Thyroid gland (tissue), 4 donors: ENCODE measurements around the gene ALCAM. TPM values are rescaled to one million over a fixed set of nuclear protein-coding genes. Genes with fewer than 3 reads are reported as not detected.

Experiments used
- DNase-seq, 2 donors: peaks; one replicate each; pipeline ENCODE4 v3.0.0-alpha.2; 2019
- H3K27ac ChIP-seq, 3 donors: fragments of 200-600 bp; sonication (generic); 1 replicate in 2 of 3; 2 replicates in 1 of 3; pipeline ENCODE4 v1.5.1; 2016 to 2019; ENCODE audit warnings: mild to moderate bottlenecking in 1 of 3, moderate library complexity in 1 of 3
- H3K27me3 ChIP-seq: fragments of 200-600 bp; sonication (generic); one replicate; pipeline ENCODE4 v1.5.1; 2019
- H3K36me3 ChIP-seq, 2 donors: fragments of 200-600 bp; sonication (generic); one replicate each; pipeline ENCODE4 v1.5.1; 2016 to 2019
- H3K4me1 ChIP-seq, 2 donors: fragments of 200-600 bp; sonication (generic); one replicate each; pipeline ENCODE4 v1.5.1; 2017 to 2019
- H3K4me3 ChIP-seq, 3 donors: fragments of 200-600 bp; sonication (generic); replicated peaks in 1 of 3; 1 replicate in 2 of 3; 2 replicates in 1 of 3; pipeline ENCODE4 v1.5.1; 2016; ENCODE audit warnings: mild to moderate bottlenecking in 1 of 3
- H3K9me3 ChIP-seq: fragments of 200-600 bp; sonication (generic); one replicate; pipeline ENCODE4 v1.5.1; 2017
- CTCF ChIP-seq, 6 experiments: fragments of 200-600 bp in 3 of 6; fragments of 450-650 bp in 3 of 6; sonication (generic) in 3 of 6; IDR thresholded peaks; one replicate each; pipeline ENCODE4 v1.5.1; 2016 to 2019; ENCODE audit warnings: antibody characterized with exemption in 6 of 6, mild to moderate bottlenecking in 2 of 6, inconsistent platforms in 1 of 6, moderate library complexity in 1 of 6
- POLR2A ChIP-seq, 2 donors: fragments of 450-650 bp; IDR thresholded peaks; one replicate each; pipeline ENCODE4 v1.6.1; 2017; ENCODE audit warnings: antibody characterized with exemption in 2 of 2, mild to moderate bottlenecking in 2 of 2, moderate library complexity in 1 of 2
- WGBS, 2 donors: methylation state at CpG; one replicate each; pipeline ENCODE4 v1.1.5; 2017; 5-methylcytosine and 5-hydroxymethylcytosine counted together
- intact Hi-C: fragments of 100-400 bp; cut with DNase I; formaldehyde crosslinking; loops from one replicate; pipeline ENCODE4 v1.15.1; 2023
- total RNA-seq, 4 donors: library from RNA; depleted of rRNA; stranded (reverse); fragments of >200 nt; gene quantifications; one replicate each; pipeline ENCODE4 v1.2.3, GENCODE V29; 2016

The ALCAM gene
- total RNA-seq, 4 donors from 2014 or later = 86.5 to 129 (median 108) TPM

DNA sequence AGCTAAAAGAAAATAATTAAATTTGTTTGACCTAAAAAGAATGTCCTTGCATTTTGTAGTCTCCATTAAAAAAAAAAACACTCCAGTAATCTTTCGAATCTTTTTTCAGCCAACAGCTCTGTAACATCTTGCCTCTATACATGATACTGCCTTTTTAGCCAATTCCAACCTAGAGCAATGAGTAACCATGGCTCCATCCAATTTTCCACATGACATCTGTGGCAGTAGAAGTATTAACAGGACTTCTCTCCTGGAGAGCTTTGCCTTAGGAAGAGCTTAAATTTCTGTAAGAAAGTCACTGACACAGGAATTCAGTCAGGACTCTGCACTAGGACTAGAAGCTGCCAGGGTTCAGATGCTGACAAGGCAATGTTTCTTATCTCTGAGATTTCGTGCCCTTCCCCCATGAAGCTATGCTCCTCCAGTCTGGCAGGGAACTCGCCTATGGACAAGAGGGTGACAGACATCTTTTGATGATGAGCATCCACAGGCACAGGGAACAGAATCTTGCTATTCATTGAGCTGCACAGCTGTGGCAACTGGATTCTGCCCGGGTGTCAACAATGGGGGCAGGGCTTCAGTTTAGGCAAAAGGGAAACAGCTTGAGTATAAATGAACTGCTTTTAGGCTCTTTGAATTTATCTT, 81.8 kb downstream of the ALCAM start:
- intact Hi-C loops = no loop called here

GRCh38 chr3:105449414-105449813, 82.7 kb downstream of the ALCAM start:
- H3K4me3 ChIP-seq = no peak overlapping the region
- TF ChIP-seq CTCF (IDR thresholded peaks at IDR 0.05) = no peak
- no peak for TF ChIP-seq POLR2A (IDR thresholded peaks at IDR 0.05)
- peaks cover 3 to 5% of the 10 kb centered on the region in 2 donors for H3K4me1 ChIP-seq
- no peak for DNase-seq
- WGBS, 2 donors = 91% methylated on average over 3 of the region's 3 CpGs
- intact Hi-C loops = no loop called here
- no peak overlapping the region for H3K27ac ChIP-seq
- H3K36me3 ChIP-seq = no peaks in the 10 kb centered on the region
- H3K9me3 ChIP-seq = no peaks in the 10 kb centered on the region
- no peaks in the 10 kb centered on the region for H3K27me3 ChIP-seq

More for the DNA sequence above, 81.8 kb downstream of the ALCAM start:
- peaks cover 3 to 5% of the 10 kb centered on the region in 2 donors for H3K4me1 ChIP-seq
- no peak overlapping the region for H3K4me3 ChIP-seq
- H3K27me3 ChIP-seq = no peaks in the 10 kb centered on the region
- no peaks in the 10 kb centered on the region for H3K9me3 ChIP-seq
- TF ChIP-seq CTCF (IDR thresholded peaks at IDR 0.05) = no peak
- H3K36me3 ChIP-seq = no peaks in the 10 kb centered on the region
- 68 to 73% methylated on average over 4 of the region's 4 CpGs for WGBS, 2 donors
- no peak for DNase-seq
- no peak overlapping the region for H3K27ac ChIP-seq

DNA sequence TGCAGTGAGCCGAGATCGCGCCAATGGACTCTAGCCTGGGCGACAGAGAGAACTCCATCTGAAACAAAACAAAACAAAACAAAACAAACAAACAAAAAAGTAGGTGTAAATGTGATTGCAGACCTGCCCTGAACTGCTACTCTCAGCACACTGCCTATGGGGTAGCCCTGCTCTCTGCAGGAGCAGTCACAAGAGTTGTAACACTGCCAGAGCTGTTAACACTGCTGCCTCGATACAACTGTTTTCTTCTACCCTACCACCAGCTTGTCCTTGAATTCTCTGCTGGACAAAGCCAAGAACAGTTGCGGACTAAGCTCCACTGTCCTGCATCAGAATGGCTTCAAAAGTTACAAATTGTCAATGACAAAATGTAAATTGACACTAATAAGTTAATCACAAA, 89.3 kb downstream of the ALCAM start:
- 57 to 68% methylated on average over 6 of the region's 6 CpGs for WGBS, 2 donors
- no peaks in the 10 kb centered on the region for H3K36me3 ChIP-seq
- peaks cover 26 to 27% of the 10 kb centered on the region in 2 donors for H3K4me1 ChIP-seq
- intact Hi-C loops = no loop called here
- no peak overlapping the region for H3K4me3 ChIP-seq
- no peaks in the 10 kb centered on the region for H3K9me3 ChIP-seq
- no peaks in the 10 kb centered on the region for H3K27me3 ChIP-seq
- H3K27ac ChIP-seq = peak overlapping the region in 2 of 3 donors; percentile 30 to 53
- DNase-seq = peak in 1 of 2 donors; percentile 32
- TF ChIP-seq CTCF (IDR thresholded peaks at IDR 0.05) = no peak
- TF ChIP-seq POLR2A (IDR thresholded peaks at IDR 0.05) = no peak

DNA sequence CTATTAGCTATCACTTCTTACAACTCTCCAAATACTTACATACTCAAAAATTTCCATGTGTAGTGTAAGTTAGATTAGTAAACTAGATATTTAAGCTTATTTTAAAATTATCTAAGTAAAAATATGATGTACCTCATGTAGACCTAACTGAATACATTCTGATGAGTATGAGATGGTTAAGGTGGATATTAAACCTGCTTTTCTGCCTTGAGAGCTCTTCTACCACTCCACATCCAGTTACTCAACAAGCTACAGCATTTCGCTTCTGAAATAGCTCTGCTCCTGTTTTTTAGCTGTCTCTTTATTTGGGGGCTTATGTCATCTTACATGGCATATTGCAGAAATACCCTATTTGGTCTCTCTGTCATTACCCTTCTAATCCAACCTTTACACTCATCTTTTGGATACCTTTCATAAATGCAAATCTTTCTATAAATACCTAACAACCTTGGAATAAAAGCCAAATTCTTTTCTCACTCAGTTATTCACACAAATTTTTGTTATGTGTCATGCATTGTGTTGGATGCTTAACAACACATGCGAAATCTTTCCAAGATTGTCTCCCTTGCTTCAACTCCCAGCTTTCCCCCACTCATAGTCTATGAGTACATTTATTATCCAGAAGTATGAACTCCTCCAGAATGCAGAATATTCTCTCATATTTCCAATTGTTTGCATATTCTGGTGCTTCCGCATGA, 92.0 kb downstream of the ALCAM start:
- H3K27me3 ChIP-seq = no peaks in the 10 kb centered on the region
- H3K4me1 ChIP-seq = peaks cover 26 to 27% of the 10 kb centered on the region in 2 donors
- intact Hi-C loops = no loop called here
- no peaks in the 10 kb centered on the region for H3K9me3 ChIP-seq
- no peak for TF ChIP-seq CTCF (IDR thresholded peaks at IDR 0.05)
- no peak for TF ChIP-seq POLR2A (IDR thresholded peaks at IDR 0.05)
- no peak for DNase-seq
- H3K4me3 ChIP-seq = no peak overlapping the region
- WGBS, 2 donors = 85 to 91% methylated on average over 3 of the region's 3 CpGs
- H3K27ac ChIP-seq = peak overlapping the region; percentile 3 to 79 (median 53)
- H3K36me3 ChIP-seq = no peaks in the 10 kb centered on the region
